NCI-H2171 (cell line): Measurements from ENCODE around the gene PLEKHA5.
"Not testable (repeated sequence)": the region's sequence is repeated elsewhere in the genome, so short reads cannot be mapped to it uniquely, and the experiment has no call there.

Experiments
- DNase-seq: peaks from one replicate; lab custom pipeline; 2025; lab: John Stamatoyannopoulos, UW

Gene PLEKHA5

GRCh38 chr12:19410211-19410610 lies 280.7 kb downstream of the PLEKHA5 start:
- no peak for DNase-seq

- DNase-seq = no peak
Observed at GRCh38 chr12:19410629-19411185, 281.2 kb downstream of the PLEKHA5 start.

- no peak for DNase-seq
Observed at GRCh38 chr12:19411234-19412204, 282.0 kb downstream of the PLEKHA5 start.

GRCh38 chr12:19412844-19413243 lies 283.3 kb downstream of the PLEKHA5 start:
- DNase-seq = no peak

- not testable (repeated sequence) for DNase-seq
Observed at GRCh38 chr12:19413582-19413981, 284.0 kb downstream of the PLEKHA5 start.

- DNase-seq = no peak
Observed at GRCh38 chr12:19415563-19415962, 286.0 kb downstream of the PLEKHA5 start.

GRCh38 chr12:19419086-19419485 lies 289.6 kb downstream of the PLEKHA5 start:
- no peak for DNase-seq

- no peak for DNase-seq
Observed at GRCh38 chr12:19421503-19422282, 292.2 kb downstream of the PLEKHA5 start.

GRCh38 chr12:19423166-19423930 lies 293.8 kb downstream of the PLEKHA5 start:
- no peak for DNase-seq
